PC-9 (cell line): ENCODE data around the gene SUFU. TPM values are rescaled to one million over a fixed set of nuclear protein-coding genes. Genes with fewer than 3 reads are reported as not detected.

ENCODE experiments used
- BruUV-seq: library from RNA; stranded (reverse); fragments of 400-500 nt; replicated peaks from 2 replicates; lab custom pipeline; 2021; lab: Mats Ljungman, UMichigan
- CTCF ChIA-PET: fragments of 300-600 bp; sonication (Branson Sonifier 250); formaldehyde crosslinking; loops from one replicate; lab custom pipeline; 2022; ENCODE audit warnings: antibody characterized with exemption; lab: Charles Lee
- POLR2A ChIA-PET: fragments of 300-600 bp; sonication (Branson Sonifier 250); formaldehyde crosslinking; loops from one replicate; lab custom pipeline; 2022; ENCODE audit warnings: antibody characterized with exemption; ENCODE audit not compliant: unreplicated experiment; lab: Charles Lee
- DNase-seq, 2 experiments: peaks; one replicate each; pipeline versions ENCODE4 v3.0.0 to v3.0.0-alpha.2; 2015 to 2022; ENCODE audit warnings: mixed read lengths in 1 of 2
- H2AFZ ChIP-seq: fragments of 200-600 bp; sonication (generic); 2 replicates; pipeline ENCODE4 v1.8.1; 2017; ENCODE audit warnings: antibody characterized with exemption
- H3F3A ChIP-seq: fragments of 200-600 bp; sonication (generic); 2 replicates; pipeline ENCODE4 v1.8.1; 2017; ENCODE audit warnings: antibody characterized with exemption, mild to moderate bottlenecking, low read depth; ENCODE audit not compliant: insufficient read depth
- H3K27ac ChIP-seq: fragments of 200-600 bp; sonication (generic); 2 replicates; pipeline ENCODE4 v1.6.1; 2016; ENCODE audit warnings: mixed run types
- H3K27me3 ChIP-seq: fragments of 200-600 bp; sonication (generic); 2 replicates; pipeline ENCODE4 v1.6.1; 2016; ENCODE audit warnings: low read depth, mixed run types; ENCODE audit not compliant: insufficient read depth
- H3K36me3 ChIP-seq: fragments of 200-600 bp; sonication (generic); 2 replicates; pipeline ENCODE4 v1.6.1; 2016; ENCODE audit warnings: low read depth, mixed run types
- H3K4me1 ChIP-seq: fragments of 200-600 bp; sonication (generic); replicated peaks from 2 replicates; pipeline ENCODE4 v1.6.1; 2016; ENCODE audit warnings: mixed run types; ENCODE audit not compliant: insufficient read depth
- H3K4me2 ChIP-seq: fragments of 200-600 bp; sonication (generic); 2 replicates; pipeline ENCODE4 v1.6.1; 2017; ENCODE audit warnings: mixed run types
- H3K4me3 ChIP-seq: fragments of 200-600 bp; sonication (generic); 2 replicates; pipeline ENCODE4 v1.6.1; 2016; ENCODE audit warnings: mixed run types
- H3K79me2 ChIP-seq: fragments of 200-600 bp; sonication (generic); 2 replicates; pipeline ENCODE4 v1.6.1; 2017; ENCODE audit warnings: low read depth, mixed run types
- H3K9me2 ChIP-seq: fragments of 200-600 bp; sonication (generic); 2 replicates; pipeline ENCODE4 v1.8.1; 2017; ENCODE audit warnings: mild to moderate bottlenecking; ENCODE audit not compliant: insufficient read depth
- H3K9me3 ChIP-seq: fragments of 200-600 bp; sonication (generic); 2 replicates; pipeline ENCODE4 v1.8.1; 2016; ENCODE audit warnings: low read depth; ENCODE audit not compliant: insufficient read depth
- H4K20me1 ChIP-seq: fragments of 200-600 bp; sonication (generic); 2 replicates; pipeline ENCODE4 v1.8.1; 2017; ENCODE audit not compliant: insufficient read depth
- EZH2 ChIP-seq: fragments of 200-600 bp; sonication (generic); IDR thresholded peaks from 2 replicates; pipeline ENCODE4 v1.8.0; 2017; ENCODE audit warnings: antibody characterized with exemption, low read depth
- intact Hi-C: fragments of 100-400 bp; cut with micrococcal nuclease; formaldehyde crosslinking; loops from one replicate; pipeline ENCODE4 v1.10.0; 2022; ENCODE audit not compliant: unreplicated experiment
- total RNA-seq: library from RNA; stranded (reverse); gene quantifications from 2 replicates; pipeline ENCODE4 v1.2.3, GENCODE V29; 2021
- TF ChIP-seq, protein P1 (sequence below): fragments of 200-600 bp; sonication (generic); conservative IDR thresholded peaks from 2 replicates; pipeline ENCODE4 v1.6.1; 2017; ENCODE audit warnings: mixed run types, antibody characterized with exemption, mild to moderate bottlenecking, moderate library complexity

SUFU gene
- total RNA-seq, 1 experiment from 2014 or later = 20.2 TPM

DNA sequence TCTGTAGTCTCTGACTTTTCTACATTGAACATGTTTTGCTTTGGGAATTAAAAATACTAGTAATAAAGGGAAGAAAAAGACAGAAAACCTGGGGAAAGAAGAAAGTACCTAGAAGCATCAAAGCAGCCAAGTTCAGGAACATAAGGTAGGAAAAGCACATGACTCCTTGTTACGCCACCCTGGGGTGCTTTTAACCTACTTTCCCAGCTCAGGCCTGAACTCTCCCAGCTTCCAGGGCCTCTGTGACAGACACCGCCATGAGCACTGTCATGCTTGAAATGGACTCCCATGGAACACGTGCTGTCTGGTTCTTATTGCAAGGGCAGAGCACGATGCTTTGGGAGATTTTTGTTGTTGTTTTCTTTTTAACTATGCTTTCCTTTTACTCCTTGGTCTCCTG, 12.6 kb upstream of the SUFU start:
- Histone ChIP-seq H3K36me3 (no peaks in the 10 kb centered on the region), H3K27me3 (no peaks in the 10 kb centered on the region), H3K9me2 (no peaks in the 10 kb centered on the region), H3K9me3 (no peaks in the 10 kb centered on the region), H2AFZ (no peak overlapping the region), H3K4me3 (no peak overlapping the region), H3K79me2 (0 out of 2 replicates have a peak, but pooled peaks cover 8% of the 10 kb centered on the region), H3F3A (no peaks in the 10 kb centered on the region), H3K4me2 (no peak overlapping the region), H3K27ac (no peak overlapping the region), H4K20me1 (no peaks in the 10 kb centered on the region), H3K4me1 (no peaks in the 10 kb centered on the region)
- CTCF ChIA-PET = no interaction called here
- intact Hi-C loops = no loop called here
- no TSS peak for BruUV-seq
- POLR2A ChIA-PET = no interaction called here
- no peak for DNase-seq
- no peak for TF ChIP-seq EZH2
- TF ChIP-seq, protein P1, sequence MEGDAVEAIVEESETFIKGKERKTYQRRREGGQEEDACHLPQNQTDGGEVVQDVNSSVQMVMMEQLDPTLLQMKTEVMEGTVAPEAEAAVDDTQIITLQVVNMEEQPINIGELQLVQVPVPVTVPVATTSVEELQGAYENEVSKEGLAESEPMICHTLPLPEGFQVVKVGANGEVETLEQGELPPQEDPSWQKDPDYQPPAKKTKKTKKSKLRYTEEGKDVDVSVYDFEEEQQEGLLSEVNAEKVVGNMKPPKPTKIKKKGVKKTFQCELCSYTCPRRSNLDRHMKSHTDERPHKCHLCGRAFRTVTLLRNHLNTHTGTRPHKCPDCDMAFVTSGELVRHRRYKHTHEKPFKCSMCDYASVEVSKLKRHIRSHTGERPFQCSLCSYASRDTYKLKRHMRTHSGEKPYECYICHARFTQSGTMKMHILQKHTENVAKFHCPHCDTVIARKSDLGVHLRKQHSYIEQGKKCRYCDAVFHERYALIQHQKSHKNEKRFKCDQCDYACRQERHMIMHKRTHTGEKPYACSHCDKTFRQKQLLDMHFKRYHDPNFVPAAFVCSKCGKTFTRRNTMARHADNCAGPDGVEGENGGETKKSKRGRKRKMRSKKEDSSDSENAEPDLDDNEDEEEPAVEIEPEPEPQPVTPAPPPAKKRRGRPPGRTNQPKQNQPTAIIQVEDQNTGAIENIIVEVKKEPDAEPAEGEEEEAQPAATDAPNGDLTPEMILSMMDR = no peak

DNA sequence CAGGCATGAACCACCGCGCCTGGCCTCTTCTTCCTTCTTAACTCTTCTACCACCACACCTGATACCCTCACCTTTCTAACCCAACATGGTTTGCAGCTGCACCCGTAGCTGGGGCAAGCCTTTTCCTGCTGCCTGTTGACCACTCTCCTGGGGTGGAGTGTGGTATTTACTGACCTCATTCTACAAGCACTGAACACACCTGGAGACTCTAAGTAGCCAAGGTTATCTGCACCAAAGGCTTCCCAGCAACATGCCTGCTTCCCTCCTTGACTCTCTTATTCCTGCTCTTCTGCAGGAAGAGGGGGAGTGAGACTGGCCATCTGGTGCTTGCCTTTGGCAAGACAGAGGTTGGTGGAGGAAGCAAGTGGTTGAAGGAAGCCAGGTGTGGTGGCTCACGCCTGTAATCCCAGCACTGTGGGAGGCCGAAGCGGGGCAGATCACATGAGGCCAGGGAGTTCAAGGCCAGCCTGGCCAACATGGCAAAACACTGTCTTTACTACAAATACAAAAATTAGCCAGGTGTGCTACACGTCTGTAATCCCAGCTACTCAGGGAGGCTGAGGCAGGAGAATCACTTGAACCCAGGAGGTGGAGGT, 11.3 kb upstream of the SUFU start:
- Histone ChIP-seq H3K27me3 (no peaks in the 10 kb centered on the region), H3K4me2 (no peak overlapping the region), H2AFZ (no peak overlapping the region), H3K36me3 (no peaks in the 10 kb centered on the region), H3K27ac (no peak overlapping the region), H3K4me3 (no peak overlapping the region), H4K20me1 (no peaks in the 10 kb centered on the region), H3K9me2 (no peaks in the 10 kb centered on the region), H3K9me3 (no peaks in the 10 kb centered on the region), H3F3A (no peaks in the 10 kb centered on the region), H3K79me2 (0 out of 2 replicates have a peak, but pooled peaks cover 13% of the 10 kb centered on the region), H3K4me1 (no peaks in the 10 kb centered on the region)
- TF ChIP-seq, protein P1 = no peak
- no peak for TF ChIP-seq EZH2
- CTCF ChIA-PET = no interaction called here
- intact Hi-C loops = no loop called here
- BruUV-seq = no TSS peak
- no peak for DNase-seq
- POLR2A ChIA-PET = no interaction called here

DNA sequence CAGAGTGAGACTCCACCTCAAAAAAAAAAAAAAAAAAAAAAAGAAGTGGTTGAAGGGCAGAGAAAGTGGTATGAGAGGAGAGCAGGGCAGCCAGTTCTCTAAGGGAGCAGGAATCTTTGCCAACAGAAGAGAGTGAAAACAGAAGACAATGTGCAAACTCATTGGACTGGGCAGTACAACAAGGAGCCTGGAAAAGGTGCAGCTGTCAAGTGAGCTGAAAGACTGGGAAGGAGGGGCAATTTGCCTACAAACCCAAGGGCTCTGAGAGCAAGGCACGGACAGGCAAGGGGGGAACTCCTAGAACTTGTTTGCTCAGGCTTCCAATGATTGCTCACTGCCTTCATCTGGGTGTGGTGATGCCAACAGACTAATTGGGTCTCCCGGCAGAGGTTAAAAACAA, 10.8 kb upstream of the SUFU start:
- Histone ChIP-seq H2AFZ (no peak overlapping the region), H3K4me2 (no peak overlapping the region), H3K79me2 (peaks cover 17% of the 10 kb centered on the region), H3K9me3 (no peaks in the 10 kb centered on the region), H4K20me1 (no peaks in the 10 kb centered on the region), H3K27me3 (no peaks in the 10 kb centered on the region), H3K36me3 (no peaks in the 10 kb centered on the region), H3F3A (no peaks in the 10 kb centered on the region), H3K4me3 (no peak overlapping the region), H3K27ac (no peak overlapping the region), H3K9me2 (no peaks in the 10 kb centered on the region), H3K4me1 (no peaks in the 10 kb centered on the region)
- TF ChIP-seq, protein P1 = no peak
- TF ChIP-seq EZH2 = no peak
- no peak for DNase-seq
- ChIA-PET POLR2A (no interaction called here), CTCF (no interaction called here)
- BruUV-seq = no TSS peak
- intact Hi-C loops = no loop called here
